GM10266 (cell line): Measurements from ENCODE around the gene NEAT1.

Experiments used
- DNase-seq: peaks from one replicate; pipeline ENCODE4 v3.0.0; 2012; ENCODE audit errors: extremely low spot score
- TF ChIP-seq, protein P1 (sequence below): IDR thresholded peaks from 2 replicates; pipeline ENCODE4 v1.5.1; 2012; ENCODE audit warnings: mild to moderate bottlenecking, low read depth; ENCODE audit not compliant: control insufficient read depth, insufficient read depth; ENCODE audit errors: missing control alignments

Gene NEAT1

DNA sequence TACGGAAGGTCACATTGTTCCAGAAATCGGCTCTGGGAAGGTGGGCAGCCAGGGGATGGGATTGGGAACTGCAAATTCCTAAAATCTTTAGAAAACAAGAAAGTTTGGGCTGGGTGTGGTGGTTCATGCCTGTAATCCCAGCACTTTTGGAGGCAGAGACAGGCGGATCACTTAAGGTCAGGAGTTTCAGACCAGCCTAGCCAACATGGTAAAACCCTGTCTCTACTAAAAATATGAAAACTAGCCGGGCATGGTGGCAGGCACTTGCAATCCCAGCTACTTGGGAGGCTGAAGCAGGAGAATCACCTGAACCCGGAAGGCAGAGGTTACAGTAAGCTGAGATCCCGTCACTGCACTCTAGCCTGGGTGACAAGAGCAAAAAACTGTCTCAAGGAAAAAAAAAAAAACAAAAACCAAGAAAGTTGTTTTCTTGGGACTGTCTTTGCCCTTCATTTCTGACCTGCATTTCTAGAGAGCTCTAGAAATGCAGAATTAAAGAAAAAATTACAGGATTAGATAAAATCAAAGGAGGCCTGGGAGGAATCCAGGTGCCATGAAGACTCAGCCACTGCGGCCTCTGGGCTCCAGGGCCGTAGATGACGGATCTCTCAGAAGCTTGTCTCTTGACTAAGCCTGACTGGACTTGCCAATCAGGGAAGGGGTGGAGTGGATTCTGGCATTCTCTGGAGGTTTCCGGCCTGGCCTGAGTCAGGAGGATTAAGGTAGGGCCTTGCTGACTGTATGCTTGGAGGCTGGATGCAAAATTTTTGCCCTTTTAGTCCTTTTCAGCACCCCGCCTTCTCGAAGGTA lies 71.0 kb downstream of the NEAT1 start:
- TF ChIP-seq, protein P1, sequence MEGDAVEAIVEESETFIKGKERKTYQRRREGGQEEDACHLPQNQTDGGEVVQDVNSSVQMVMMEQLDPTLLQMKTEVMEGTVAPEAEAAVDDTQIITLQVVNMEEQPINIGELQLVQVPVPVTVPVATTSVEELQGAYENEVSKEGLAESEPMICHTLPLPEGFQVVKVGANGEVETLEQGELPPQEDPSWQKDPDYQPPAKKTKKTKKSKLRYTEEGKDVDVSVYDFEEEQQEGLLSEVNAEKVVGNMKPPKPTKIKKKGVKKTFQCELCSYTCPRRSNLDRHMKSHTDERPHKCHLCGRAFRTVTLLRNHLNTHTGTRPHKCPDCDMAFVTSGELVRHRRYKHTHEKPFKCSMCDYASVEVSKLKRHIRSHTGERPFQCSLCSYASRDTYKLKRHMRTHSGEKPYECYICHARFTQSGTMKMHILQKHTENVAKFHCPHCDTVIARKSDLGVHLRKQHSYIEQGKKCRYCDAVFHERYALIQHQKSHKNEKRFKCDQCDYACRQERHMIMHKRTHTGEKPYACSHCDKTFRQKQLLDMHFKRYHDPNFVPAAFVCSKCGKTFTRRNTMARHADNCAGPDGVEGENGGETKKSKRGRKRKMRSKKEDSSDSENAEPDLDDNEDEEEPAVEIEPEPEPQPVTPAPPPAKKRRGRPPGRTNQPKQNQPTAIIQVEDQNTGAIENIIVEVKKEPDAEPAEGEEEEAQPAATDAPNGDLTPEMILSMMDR = no peak
- no peak for DNase-seq
